RWPE2 (cell line): ENCODE results near the gene TRAPPC5.

Source experiments
- ATAC-seq: fragments of 200-7000 bp; cut with Tn5 transposase; 3 replicates; pipeline ENCODE4 v1.9.1; 2021; ENCODE audit warnings: low read depth
- DNase-seq: peaks from one replicate; pipeline ENCODE4 v3.0.0-alpha.2; 2020; ENCODE audit warnings: low spot score
- H3K27ac ChIP-seq: fragments of 450-650 bp; 2 replicates; pipeline ENCODE4 v1.5.1; 2017; ENCODE audit warnings: mild to moderate bottlenecking; ENCODE audit not compliant: poor library complexity, severe bottlenecking
- H3K27me3 ChIP-seq: fragments of 250-450 bp; sonication (Bioruptor Pico); 2 replicates; pipeline ENCODE4 v1.5.1; 2021; ENCODE audit warnings: mild to moderate bottlenecking, moderate library complexity; ENCODE audit not compliant: insufficient read depth, poor library complexity, severe bottlenecking
- H3K36me3 ChIP-seq: fragments of 250-450 bp; sonication (Bioruptor Pico); 2 replicates; pipeline ENCODE4 v1.5.1; 2020; ENCODE audit warnings: low read depth, mild to moderate bottlenecking, moderate library complexity
- H3K4me1 ChIP-seq: fragments of 250-450 bp; sonication (Bioruptor Pico); 2 replicates; pipeline ENCODE4 v1.5.1; 2021; ENCODE audit warnings: mild to moderate bottlenecking, moderate library complexity; ENCODE audit not compliant: insufficient read depth, poor library complexity, severe bottlenecking
- H3K4me3 ChIP-seq: fragments of 250-450 bp; sonication (Bioruptor Pico); 2 replicates; pipeline ENCODE4 v1.5.1; 2021; ENCODE audit warnings: mild to moderate bottlenecking, moderate library complexity; ENCODE audit not compliant: severe bottlenecking
- H3K9me3 ChIP-seq: fragments of 250-450 bp; sonication (Bioruptor Pico); 2 replicates; pipeline ENCODE4 v1.5.1; 2021; ENCODE audit warnings: mild to moderate bottlenecking, moderate library complexity; ENCODE audit not compliant: severe bottlenecking
- CTCF ChIP-seq: fragments of 450-650 bp; IDR thresholded peaks from one replicate; pipeline ENCODE4 v1.5.1; 2017; ENCODE audit warnings: mild to moderate bottlenecking, moderate library complexity; ENCODE audit not compliant: poor library complexity, severe bottlenecking

Gene TRAPPC5

DNA sequence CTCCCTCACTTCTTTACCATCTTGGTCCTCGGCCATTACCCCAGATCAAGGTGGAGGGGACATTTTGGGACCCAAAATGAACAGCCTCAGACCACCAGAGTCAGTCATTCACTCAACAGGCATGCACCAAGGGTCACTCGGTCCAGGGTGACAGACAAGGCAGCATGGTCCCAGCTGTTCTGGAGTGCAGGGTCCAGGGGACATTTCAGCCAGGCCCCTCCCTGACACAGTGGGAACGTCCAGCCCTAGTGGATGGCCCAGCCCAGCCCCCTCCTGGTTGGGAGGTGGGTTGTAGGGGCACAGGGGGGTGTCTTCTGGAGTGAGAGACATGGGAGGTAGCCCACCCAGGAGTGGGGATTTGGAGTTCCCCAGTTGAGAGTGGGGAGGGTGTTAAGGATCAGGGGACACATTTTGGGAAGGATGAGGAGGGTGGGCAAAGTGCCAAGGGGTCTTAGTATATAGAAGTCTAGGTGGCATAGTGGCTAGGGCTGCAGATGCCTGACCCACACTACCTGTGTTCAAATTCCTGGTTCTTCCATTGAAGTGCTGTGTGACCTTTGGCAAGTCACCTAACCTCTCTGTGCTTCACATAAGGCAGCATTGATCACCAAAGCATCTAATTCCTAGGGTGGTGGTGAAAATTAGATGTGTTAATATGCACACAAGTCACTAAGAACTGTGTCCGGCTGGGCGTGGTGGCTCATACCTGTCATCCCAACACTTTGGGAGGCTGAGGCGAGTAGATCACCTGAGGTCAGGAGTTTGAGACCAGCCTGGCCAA, 23.8 kb downstream of the TRAPPC5 start:
- no peak for ATAC-seq
- DNase-seq: no peak
- Histone ChIP-seq H3K9me3 (no peaks in the 10 kb centered on the region), H3K36me3 (no peaks in the 10 kb centered on the region), H3K4me3 (no peak overlapping the region), H3K27me3 (no peaks in the 10 kb centered on the region), H3K27ac (no peak overlapping the region), H3K4me1 (no peaks in the 10 kb centered on the region)
- no peak for TF ChIP-seq CTCF

GRCh38 chr19:7705387-7706187, 25.0 kb downstream of the TRAPPC5 start:
- Histone ChIP-seq H3K27ac (no peak overlapping the region), H3K4me3 (no peak overlapping the region), H3K4me1 (no peaks in the 10 kb centered on the region), H3K9me3 (no peaks in the 10 kb centered on the region), H3K36me3 (no peaks in the 10 kb centered on the region), H3K27me3 (no peaks in the 10 kb centered on the region)
- no peak for TF ChIP-seq CTCF
- ATAC-seq (no peak), DNase-seq (no peak)

- Histone ChIP-seq H3K27ac (no peak overlapping the region), H3K4me1 (no peaks in the 10 kb centered on the region), H3K27me3 (no peaks in the 10 kb centered on the region), H3K9me3 (no peaks in the 10 kb centered on the region), H3K36me3 (no peaks in the 10 kb centered on the region), H3K4me3 (no peak overlapping the region)
- ATAC-seq (no peak), DNase-seq (no peak)
- TF ChIP-seq CTCF: no peak
These were observed 25.7 kb downstream of the TRAPPC5 start for GRCh38 chr19:7706188-7706954.

DNA sequence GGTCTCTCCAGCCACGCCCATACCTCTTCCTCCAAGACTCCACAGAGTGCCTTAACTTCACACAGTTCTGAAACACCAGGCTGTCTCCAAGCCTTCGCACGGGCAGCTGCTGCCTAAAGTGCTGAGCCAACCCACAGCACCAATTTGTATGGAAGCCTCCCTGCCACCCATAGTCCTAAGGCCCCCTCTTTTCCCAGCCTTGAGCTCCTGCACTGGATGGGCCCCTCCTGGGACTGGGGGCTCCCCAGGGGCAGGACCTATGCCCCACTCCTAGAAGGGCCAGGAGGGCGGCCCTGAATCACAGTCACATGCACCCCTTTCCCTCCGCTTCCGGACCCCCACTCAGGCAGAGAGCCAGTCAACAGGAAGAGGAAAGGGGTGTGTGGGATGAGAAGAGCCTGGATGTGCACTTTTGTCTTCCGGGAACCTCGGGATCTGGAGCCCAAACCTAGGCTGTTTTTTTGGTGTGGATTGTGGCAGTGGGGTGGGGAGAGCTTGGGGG, 26.4 kb downstream of the TRAPPC5 start:
- no peak for TF ChIP-seq CTCF
- H3K36me3 ChIP-seq: no peaks in the 10 kb centered on the region
- H3K4me3 ChIP-seq: no peak overlapping the region
- H3K27me3 ChIP-seq: no peaks in the 10 kb centered on the region
- no peaks in the 10 kb centered on the region for H3K4me1 ChIP-seq
- H3K27ac ChIP-seq: no peak overlapping the region
- DNase-seq: no peak
- no peaks in the 10 kb centered on the region for H3K9me3 ChIP-seq
- no peak for ATAC-seq
